Measurements from ENCODE around the gene TOLLIP.
"Not testable (repeated sequence)": the region's sequence is repeated elsewhere in the genome, so short reads cannot be mapped to it uniquely, and the experiment has no call there.

- TF ChIP-seq, protein P1, sequence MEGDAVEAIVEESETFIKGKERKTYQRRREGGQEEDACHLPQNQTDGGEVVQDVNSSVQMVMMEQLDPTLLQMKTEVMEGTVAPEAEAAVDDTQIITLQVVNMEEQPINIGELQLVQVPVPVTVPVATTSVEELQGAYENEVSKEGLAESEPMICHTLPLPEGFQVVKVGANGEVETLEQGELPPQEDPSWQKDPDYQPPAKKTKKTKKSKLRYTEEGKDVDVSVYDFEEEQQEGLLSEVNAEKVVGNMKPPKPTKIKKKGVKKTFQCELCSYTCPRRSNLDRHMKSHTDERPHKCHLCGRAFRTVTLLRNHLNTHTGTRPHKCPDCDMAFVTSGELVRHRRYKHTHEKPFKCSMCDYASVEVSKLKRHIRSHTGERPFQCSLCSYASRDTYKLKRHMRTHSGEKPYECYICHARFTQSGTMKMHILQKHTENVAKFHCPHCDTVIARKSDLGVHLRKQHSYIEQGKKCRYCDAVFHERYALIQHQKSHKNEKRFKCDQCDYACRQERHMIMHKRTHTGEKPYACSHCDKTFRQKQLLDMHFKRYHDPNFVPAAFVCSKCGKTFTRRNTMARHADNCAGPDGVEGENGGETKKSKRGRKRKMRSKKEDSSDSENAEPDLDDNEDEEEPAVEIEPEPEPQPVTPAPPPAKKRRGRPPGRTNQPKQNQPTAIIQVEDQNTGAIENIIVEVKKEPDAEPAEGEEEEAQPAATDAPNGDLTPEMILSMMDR (IDR thresholded peaks at IDR 0.05): not testable (repeated sequence)
- TF ChIP-seq, protein P2, sequence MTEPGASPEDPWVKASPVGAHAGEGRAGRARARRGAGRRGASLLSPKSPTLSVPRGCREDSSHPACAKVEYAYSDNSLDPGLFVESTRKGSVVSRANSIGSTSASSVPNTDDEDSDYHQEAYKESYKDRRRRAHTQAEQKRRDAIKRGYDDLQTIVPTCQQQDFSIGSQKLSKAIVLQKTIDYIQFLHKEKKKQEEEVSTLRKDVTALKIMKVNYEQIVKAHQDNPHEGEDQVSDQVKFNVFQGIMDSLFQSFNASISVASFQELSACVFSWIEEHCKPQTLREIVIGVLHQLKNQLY (CRISPR knock-in tag; IDR thresholded peaks at IDR 0.05): not testable (repeated sequence)
- TF ChIP-seq NR2C2 (CRISPR knock-in tag; IDR thresholded peaks at IDR 0.05); SMAD4 (CRISPR knock-in tag; IDR thresholded peaks at IDR 0.05); SP1 (CRISPR knock-in tag; conservative IDR thresholded peaks at IDR 0.05); NFYB (CRISPR knock-in tag; conservative IDR thresholded peaks at IDR 0.05; ENCODE audit: low read depth); GTF2I (CRISPR knock-in tag; conservative IDR thresholded peaks at IDR 0.05); NFE2L1 (CRISPR knock-in tag; IDR thresholded peaks at IDR 0.05); CREB1 (CRISPR knock-in tag; IDR thresholded peaks at IDR 0.05); ETV6 (CRISPR knock-in tag; IDR thresholded peaks at IDR 0.05): not testable (repeated sequence)
- TF ChIP-seq, protein P3, sequence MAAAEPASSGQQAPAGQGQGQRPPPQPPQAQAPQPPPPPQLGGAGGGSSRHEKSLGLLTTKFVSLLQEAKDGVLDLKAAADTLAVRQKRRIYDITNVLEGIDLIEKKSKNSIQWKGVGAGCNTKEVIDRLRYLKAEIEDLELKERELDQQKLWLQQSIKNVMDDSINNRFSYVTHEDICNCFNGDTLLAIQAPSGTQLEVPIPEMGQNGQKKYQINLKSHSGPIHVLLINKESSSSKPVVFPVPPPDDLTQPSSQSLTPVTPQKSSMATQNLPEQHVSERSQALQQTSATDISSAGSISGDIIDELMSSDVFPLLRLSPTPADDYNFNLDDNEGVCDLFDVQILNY (CRISPR knock-in tag; IDR thresholded peaks at IDR 0.05): not testable (repeated sequence)
- TF ChIP-seq, protein P4, sequence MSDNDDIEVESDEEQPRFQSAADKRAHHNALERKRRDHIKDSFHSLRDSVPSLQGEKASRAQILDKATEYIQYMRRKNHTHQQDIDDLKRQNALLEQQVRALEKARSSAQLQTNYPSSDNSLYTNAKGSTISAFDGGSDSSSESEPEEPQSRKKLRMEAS (CRISPR knock-in tag; IDR thresholded peaks at IDR 0.05): not testable (repeated sequence)
- TF ChIP-seq, protein P5, sequence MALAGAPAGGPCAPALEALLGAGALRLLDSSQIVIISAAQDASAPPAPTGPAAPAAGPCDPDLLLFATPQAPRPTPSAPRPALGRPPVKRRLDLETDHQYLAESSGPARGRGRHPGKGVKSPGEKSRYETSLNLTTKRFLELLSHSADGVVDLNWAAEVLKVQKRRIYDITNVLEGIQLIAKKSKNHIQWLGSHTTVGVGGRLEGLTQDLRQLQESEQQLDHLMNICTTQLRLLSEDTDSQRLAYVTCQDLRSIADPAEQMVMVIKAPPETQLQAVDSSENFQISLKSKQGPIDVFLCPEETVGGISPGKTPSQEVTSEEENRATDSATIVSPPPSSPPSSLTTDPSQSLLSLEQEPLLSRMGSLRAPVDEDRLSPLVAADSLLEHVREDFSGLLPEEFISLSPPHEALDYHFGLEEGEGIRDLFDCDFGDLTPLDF (CRISPR knock-in tag; IDR thresholded peaks at IDR 0.05): not testable (repeated sequence)
These were observed 31.8 kb upstream of the TOLLIP start for GRCh38 chr11:1341226-1341625.

Measured in WTC11 (cell line).